IPS-15b (cell line): ENCODE results near the gene DOCK2.

Source experiments
- H3K27me3 ChIP-seq: one replicate; pipeline ENCODE4 v1.6.1; 2013; ENCODE audit warnings: low read length; ENCODE audit not compliant: control insufficient read depth, insufficient read depth
- H3K36me3 ChIP-seq: one replicate; pipeline ENCODE4 v1.6.1; 2013; ENCODE audit warnings: low read length; ENCODE audit not compliant: control insufficient read depth, insufficient read depth
- H3K4me1 ChIP-seq: one replicate; pipeline ENCODE4 v1.6.1; 2013; ENCODE audit warnings: mild to moderate bottlenecking, low read length; ENCODE audit not compliant: control insufficient read depth, insufficient read depth
- H3K4me3 ChIP-seq: one replicate; pipeline ENCODE4 v1.5.1; 2013; ENCODE audit warnings: low read depth, low read length
- H3K9ac ChIP-seq: one replicate; pipeline ENCODE4 v1.6.1; 2013; ENCODE audit warnings: low read depth, mild to moderate bottlenecking, low read length
- H3K9me3 ChIP-seq: one replicate; pipeline ENCODE4 v1.6.1; 2013; ENCODE audit warnings: mild to moderate bottlenecking, low read length; ENCODE audit not compliant: control insufficient read depth, insufficient read depth

Gene DOCK2

GRCh38 chr5:169837686-169838085 lies 200.6 kb downstream of the DOCK2 start:
- no peaks in the 10 kb centered on the region for H3K9me3 ChIP-seq
- H3K4me1 ChIP-seq, result no peaks in the 10 kb centered on the region
- H3K4me3 ChIP-seq, result no peak overlapping the region
- H3K36me3 ChIP-seq, result no peaks in the 10 kb centered on the region
- no peaks in the 10 kb centered on the region for H3K27me3 ChIP-seq
- no peak overlapping the region for H3K9ac ChIP-seq

GRCh38 chr5:169838688-169839087 lies 201.6 kb downstream of the DOCK2 start:
- no peaks in the 10 kb centered on the region for H3K9me3 ChIP-seq
- no peak overlapping the region for H3K9ac ChIP-seq
- no peaks in the 10 kb centered on the region for H3K27me3 ChIP-seq
- no peaks in the 10 kb centered on the region for H3K36me3 ChIP-seq
- H3K4me1 ChIP-seq, result no peaks in the 10 kb centered on the region
- no peak overlapping the region for H3K4me3 ChIP-seq

DNA sequence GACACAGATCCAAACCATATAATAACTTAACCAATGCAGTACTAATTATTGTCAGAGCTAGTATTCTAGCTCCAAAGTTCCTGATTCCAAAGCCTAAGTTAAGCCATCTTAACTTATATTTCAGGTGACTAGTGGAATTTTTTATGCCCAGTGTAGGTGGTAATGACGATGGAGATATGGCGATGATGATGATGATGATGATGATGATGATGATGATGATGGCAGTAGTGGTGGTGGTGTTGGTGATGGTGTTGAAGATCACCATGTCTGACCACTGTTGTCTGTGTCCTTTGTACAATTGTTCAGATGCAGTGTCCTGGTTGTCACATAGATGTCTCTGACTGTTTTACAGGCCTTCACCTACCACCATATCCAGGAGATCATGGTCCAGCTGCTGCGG lies 203.3 kb downstream of the DOCK2 start:
- Histone ChIP-seq H3K9me3 (no peaks in the 10 kb centered on the region), H3K4me3 (no peak overlapping the region), H3K4me1 (no peaks in the 10 kb centered on the region), H3K9ac (no peak overlapping the region), H3K27me3 (no peaks in the 10 kb centered on the region), H3K36me3 (no peaks in the 10 kb centered on the region)

DNA sequence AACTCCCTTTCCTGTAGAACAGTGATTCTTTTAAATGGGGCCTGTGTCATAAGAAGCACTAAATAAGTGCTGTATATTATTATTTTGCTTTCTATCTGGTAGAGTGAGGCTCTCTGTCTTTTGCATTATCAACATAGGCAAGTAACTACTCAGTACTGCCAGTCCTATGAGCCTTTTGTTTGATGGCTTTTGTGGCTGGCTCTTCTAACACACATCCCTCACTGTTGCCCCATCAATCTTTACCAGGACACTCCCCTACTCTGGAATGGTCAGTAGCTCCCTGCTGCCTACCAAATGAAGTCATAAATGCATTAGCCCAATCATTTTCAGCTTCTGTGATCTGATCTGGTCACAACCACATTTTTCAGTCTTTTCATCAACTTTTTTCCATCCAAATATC lies 205.6 kb downstream of the DOCK2 start:
- Histone ChIP-seq H3K27me3 (no peaks in the 10 kb centered on the region), H3K9ac (no peak overlapping the region), H3K4me3 (no peak overlapping the region), H3K4me1 (no peaks in the 10 kb centered on the region), H3K36me3 (no peaks in the 10 kb centered on the region), H3K9me3 (no peaks in the 10 kb centered on the region)

- Histone ChIP-seq H3K9me3 (no peaks in the 10 kb centered on the region), H3K36me3 (no peaks in the 10 kb centered on the region), H3K4me3 (no peak overlapping the region), H3K9ac (no peak overlapping the region), H3K27me3 (no peaks in the 10 kb centered on the region), H3K4me1 (no peaks in the 10 kb centered on the region)
Measured at GRCh38 chr5:169847519-169847918, 210.4 kb downstream of the DOCK2 start.

DNA sequence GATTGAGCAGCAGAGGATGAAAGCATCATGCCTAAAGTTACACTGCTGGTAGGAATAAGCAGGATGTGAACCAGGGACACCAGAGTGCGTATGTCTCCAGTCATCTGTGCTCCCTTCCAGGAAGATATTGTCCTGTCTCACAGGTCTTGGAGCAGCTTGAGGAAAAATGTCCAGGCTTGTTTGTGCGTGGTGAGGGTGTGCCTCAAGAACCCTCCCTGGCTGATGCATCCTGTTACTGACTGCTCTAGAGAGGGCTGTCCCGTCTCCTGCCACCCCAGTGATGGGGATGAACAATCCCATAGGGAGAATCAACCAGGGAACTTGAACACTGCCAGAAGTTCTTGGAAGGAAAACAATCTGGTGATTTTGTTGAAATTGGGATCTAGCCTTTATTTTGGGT lies 211.2 kb downstream of the DOCK2 start:
- Histone ChIP-seq H3K36me3 (no peaks in the 10 kb centered on the region), H3K9ac (no peak overlapping the region), H3K9me3 (no peaks in the 10 kb centered on the region), H3K27me3 (no peaks in the 10 kb centered on the region), H3K4me1 (no peaks in the 10 kb centered on the region), H3K4me3 (no peak overlapping the region)

DNA sequence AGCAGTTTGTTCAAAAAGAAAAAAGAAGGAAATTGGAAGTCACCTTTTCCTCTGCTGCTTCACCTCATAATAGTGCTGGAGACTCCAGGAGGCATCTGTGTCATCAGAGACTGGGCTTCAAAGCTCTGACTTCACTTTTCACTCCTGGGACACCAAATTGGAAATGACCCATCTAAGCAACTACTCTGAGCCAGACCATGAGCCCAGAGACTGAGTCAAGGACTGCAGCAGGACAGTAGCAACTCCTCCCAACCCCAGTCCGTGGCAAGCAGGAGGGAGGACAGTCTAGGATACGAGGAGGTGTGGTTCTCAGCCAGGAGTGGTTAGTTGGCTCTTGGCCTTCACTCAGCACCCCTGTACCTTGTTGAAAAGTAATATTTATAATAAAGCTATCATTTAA lies 211.7 kb downstream of the DOCK2 start:
- no peaks in the 10 kb centered on the region for H3K36me3 ChIP-seq
- H3K27me3 ChIP-seq, result no peaks in the 10 kb centered on the region
- no peaks in the 10 kb centered on the region for H3K4me1 ChIP-seq
- H3K9ac ChIP-seq, result no peak overlapping the region
- H3K4me3 ChIP-seq, result no peak overlapping the region
- no peaks in the 10 kb centered on the region for H3K9me3 ChIP-seq

DNA sequence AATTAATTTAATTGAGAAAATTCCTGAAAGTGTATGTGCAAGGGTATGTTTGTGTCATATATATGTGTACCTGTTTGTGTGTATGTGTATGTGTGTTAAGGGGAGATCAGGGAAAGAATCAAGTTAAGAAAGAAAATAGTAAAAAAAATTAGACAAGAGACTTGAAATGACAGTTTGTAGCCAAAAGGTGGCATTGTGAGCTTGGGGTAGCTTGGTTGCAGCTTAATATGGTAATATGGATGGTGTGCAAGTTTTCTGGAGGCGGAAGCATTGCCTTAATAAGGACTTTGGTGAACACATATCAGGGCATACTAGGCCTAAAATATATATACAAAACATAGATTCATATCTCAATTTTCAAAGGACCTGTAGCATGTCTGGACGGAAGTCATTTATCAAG lies 213.3 kb downstream of the DOCK2 start:
- Histone ChIP-seq H3K9me3 (no peaks in the 10 kb centered on the region), H3K27me3 (no peaks in the 10 kb centered on the region), H3K4me1 (no peaks in the 10 kb centered on the region), H3K4me3 (no peak overlapping the region), H3K9ac (no peak overlapping the region), H3K36me3 (no peaks in the 10 kb centered on the region)

DNA sequence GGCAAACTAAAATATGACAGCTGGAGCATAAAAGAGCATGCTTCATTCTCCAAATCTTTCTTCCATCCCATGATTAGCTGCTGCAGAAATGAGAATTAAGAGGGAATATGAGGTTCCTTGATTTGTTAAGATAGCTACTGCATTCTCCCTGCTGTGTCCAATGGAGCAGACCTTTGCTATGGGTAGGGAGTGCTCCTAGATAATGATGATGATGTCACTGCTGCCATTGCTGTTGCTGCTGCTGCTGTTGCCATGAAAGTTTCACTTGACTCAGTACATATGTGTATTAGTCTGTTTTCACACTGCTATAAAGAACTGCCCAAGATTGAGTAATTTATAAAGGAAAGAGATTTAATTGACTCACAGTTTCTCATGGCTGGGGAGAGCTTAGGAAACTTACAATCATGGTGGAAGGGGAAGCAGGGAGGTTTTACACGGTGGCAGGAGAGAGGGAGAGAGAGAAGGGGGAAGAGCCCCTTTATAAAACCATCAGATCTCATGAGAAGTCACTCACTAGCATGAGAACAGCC lies 214.3 kb downstream of the DOCK2 start:
- Histone ChIP-seq H3K27me3 (no peaks in the 10 kb centered on the region), H3K4me1 (no peaks in the 10 kb centered on the region), H3K9ac (no peak overlapping the region), H3K36me3 (no peaks in the 10 kb centered on the region), H3K4me3 (no peak overlapping the region), H3K9me3 (no peaks in the 10 kb centered on the region)

DNA sequence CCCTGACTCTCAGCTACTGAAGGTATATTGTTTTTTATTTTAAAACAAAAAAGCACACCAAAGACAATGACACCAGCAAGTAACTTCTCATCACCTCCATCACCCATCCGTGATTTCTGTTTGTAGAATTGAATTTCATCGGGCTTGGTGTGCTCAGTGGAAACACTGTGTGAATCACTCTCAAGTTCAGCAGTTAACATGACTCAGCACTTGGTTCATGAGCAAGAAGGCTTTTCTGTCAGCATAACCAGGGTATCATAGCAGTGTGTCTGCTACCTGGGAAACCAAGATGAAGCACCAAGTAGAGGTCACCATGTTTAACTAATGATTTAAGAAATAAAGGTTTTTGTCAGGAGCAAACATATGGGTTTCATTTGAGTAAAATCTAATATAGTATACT lies 219.5 kb downstream of the DOCK2 start:
- Histone ChIP-seq H3K9ac (no peak overlapping the region), H3K4me3 (no peak overlapping the region), H3K9me3 (no peaks in the 10 kb centered on the region), H3K4me1 (no peaks in the 10 kb centered on the region), H3K27me3 (no peaks in the 10 kb centered on the region), H3K36me3 (no peaks in the 10 kb centered on the region)

DNA sequence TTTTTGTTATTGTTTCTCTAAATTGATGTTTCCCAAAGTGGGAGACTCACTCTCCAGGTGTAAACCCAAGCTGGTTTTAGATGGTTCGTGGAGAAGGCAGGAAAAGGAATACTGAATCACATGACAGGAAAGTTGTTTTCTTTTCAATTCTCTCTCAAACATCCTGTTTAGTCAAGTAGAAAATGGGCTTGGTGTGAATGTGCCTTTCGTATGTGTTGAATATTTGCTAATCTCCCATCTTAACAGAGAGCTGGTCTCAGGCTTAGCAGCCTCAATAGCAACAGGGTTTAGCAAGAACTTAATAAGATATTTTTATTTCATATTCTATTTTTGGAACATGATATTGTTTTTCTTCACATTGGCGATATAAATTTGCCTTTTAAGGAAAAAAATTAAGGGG lies 223.5 kb downstream of the DOCK2 start:
- Histone ChIP-seq H3K4me1 (no peaks in the 10 kb centered on the region), H3K9me3 (no peaks in the 10 kb centered on the region), H3K4me3 (no peak overlapping the region), H3K27me3 (no peaks in the 10 kb centered on the region), H3K9ac (no peak overlapping the region), H3K36me3 (no peaks in the 10 kb centered on the region)

- no peaks in the 10 kb centered on the region for H3K36me3 ChIP-seq
- H3K9ac ChIP-seq, result no peak overlapping the region
- H3K4me1 ChIP-seq, result no peaks in the 10 kb centered on the region
- H3K4me3 ChIP-seq, result no peak overlapping the region
- no peaks in the 10 kb centered on the region for H3K9me3 ChIP-seq
- no peaks in the 10 kb centered on the region for H3K27me3 ChIP-seq
Measured at GRCh38 chr5:169861433-169861832, 224.4 kb downstream of the DOCK2 start.

DNA sequence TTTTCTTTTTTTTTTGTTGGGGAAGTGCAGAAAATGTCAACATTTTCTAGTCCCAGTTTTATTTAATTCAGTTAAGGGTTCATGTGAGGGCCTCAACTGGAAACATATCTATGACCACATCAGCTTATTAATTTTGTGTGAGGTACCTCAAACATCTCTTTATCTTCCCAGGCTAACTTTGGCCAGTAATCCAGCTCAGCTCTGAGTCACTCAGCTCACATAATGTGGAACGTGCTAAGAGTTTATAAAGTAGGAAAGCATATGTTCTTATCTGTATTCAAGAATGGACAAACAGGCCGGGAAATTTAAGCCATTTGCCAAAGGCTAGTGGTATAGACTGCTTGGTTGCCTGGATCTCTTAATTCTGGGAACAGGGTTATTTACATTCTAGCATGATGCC lies 224.9 kb downstream of the DOCK2 start:
- Histone ChIP-seq H3K9me3 (no peaks in the 10 kb centered on the region), H3K9ac (no peak overlapping the region), H3K27me3 (no peaks in the 10 kb centered on the region), H3K4me3 (no peak overlapping the region), H3K4me1 (no peaks in the 10 kb centered on the region), H3K36me3 (no peaks in the 10 kb centered on the region)
